Prostate gland (tissue), 2 donors: ENCODE results near the gene KRTAP12-1. TPM values are rescaled to one million over a fixed set of nuclear protein-coding genes. Genes with fewer than 3 reads are reported as not detected.

Source experiments
- DNase-seq: peaks from one replicate; pipeline ENCODE4 v3.0.0-alpha.2; 2019; ENCODE audit warnings: low spot score
- H3K27ac ChIP-seq, 2 donors: fragments of 200-600 bp; sonication (generic); 2 replicates each; pipeline ENCODE4 v1.5.1; 2017 to 2019
- H3K27me3 ChIP-seq: fragments of 200-600 bp; sonication (generic); replicated peaks from 2 replicates; pipeline ENCODE4 v1.5.1; 2019; ENCODE audit not compliant: insufficient read depth
- H3K36me3 ChIP-seq, 2 donors: fragments of 200-600 bp; sonication (generic); 1 replicate in 1 of 2; 2 replicates in 1 of 2; pipeline versions ENCODE4 v1.5.1 to v1.8.1; 2017 to 2019
- H3K4me1 ChIP-seq: fragments of 200-600 bp; sonication (generic); replicated peaks from 2 replicates; pipeline ENCODE4 v1.5.1; 2019
- H3K4me3 ChIP-seq, 2 donors: fragments of 200-600 bp; sonication (generic); 2 replicates each; pipeline ENCODE4 v1.5.1; 2017 to 2019
- H3K9me3 ChIP-seq: fragments of 200-600 bp; sonication (generic); 2 replicates; pipeline ENCODE4 v1.5.1; 2017
- POLR2A ChIP-seq: fragments of 450-650 bp; IDR thresholded peaks from one replicate; pipeline ENCODE4 v1.6.1; 2016; ENCODE audit warnings: antibody characterized with exemption, mild to moderate bottlenecking
- POLR2AphosphoS5 ChIP-seq: sonication (generic); formaldehyde crosslinking; IDR thresholded peaks from one replicate; pipeline ENCODE4 v1.6.1; 2017; ENCODE audit warnings: antibody characterized with exemption
- WGBS: methylation state at CpG from one replicate; pipeline ENCODE4 v1.1.5; 2018; 5-methylcytosine and 5-hydroxymethylcytosine counted together
- intact Hi-C: fragments of 100-400 bp; cut with DNase I; formaldehyde crosslinking; loops from one replicate; pipeline ENCODE4 v1.14.2; 2022
- total RNA-seq, 2 donors: library from RNA; depleted of rRNA; stranded (reverse); fragments of >200 nt; gene quantifications; one replicate each; pipeline ENCODE4 v1.1.0, GENCODE V29; 2016
- TF ChIP-seq, protein P1 (sequence below), 4 experiments: fragments of 200-600 bp in 2 of 4; fragments of 450-650 bp in 2 of 4; sonication (generic) in 2 of 4; IDR thresholded peaks; 1 replicate in 3 of 4; 2 replicates in 1 of 4; pipeline ENCODE4 v1.5.1; 2016 to 2019; ENCODE audit warnings: antibody characterized with exemption in 4 of 4, mild to moderate bottlenecking in 2 of 4, moderate library complexity in 2 of 4

The KRTAP12-1 gene
- total RNA-seq, 2 donors from 2014 or later = not detected

DNA sequence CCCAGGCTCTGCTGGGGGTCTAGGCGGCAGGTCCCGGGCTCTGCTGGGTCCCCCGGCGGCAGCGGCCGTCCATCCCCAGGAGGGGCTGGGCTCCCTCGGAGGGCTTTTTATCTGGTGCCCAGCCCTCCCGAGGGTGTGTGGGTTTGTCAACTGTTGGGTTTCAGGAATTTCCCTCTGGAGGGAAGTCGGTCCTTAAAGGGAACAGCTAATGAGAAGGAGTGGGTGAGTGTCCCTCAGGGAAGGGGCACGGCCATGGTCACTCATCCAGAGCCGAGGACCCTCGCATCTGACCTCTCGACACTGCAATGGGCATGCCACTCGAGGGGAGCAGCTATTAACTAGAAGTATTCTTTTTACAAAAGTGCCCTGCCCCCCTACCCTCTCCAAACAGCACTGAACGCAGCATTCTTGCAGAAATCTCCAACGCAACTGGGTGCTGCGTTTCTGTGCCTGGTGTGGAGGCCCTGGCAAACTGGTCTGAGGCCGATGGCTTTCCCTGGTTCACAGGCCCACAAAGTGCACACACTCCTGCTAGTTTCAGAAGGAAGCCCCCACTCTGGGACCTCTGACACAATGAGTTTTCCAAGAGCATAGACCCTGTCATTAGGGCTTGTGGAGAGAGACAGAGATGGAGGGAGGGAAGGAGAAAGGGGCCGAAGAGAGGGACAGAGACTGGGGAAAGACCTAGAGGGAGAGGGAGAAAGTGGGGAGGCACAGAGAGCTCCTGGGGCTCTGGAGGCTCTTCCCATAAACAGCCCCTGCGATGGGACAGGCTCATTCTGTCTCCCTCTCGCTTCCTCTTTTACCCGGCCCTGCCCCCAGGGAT lies 30.5 kb upstream of the KRTAP12-1 start:
- TF ChIP-seq POLR2AphosphoS5 (no peak), POLR2A (no peak)
- TF ChIP-seq, protein P1, sequence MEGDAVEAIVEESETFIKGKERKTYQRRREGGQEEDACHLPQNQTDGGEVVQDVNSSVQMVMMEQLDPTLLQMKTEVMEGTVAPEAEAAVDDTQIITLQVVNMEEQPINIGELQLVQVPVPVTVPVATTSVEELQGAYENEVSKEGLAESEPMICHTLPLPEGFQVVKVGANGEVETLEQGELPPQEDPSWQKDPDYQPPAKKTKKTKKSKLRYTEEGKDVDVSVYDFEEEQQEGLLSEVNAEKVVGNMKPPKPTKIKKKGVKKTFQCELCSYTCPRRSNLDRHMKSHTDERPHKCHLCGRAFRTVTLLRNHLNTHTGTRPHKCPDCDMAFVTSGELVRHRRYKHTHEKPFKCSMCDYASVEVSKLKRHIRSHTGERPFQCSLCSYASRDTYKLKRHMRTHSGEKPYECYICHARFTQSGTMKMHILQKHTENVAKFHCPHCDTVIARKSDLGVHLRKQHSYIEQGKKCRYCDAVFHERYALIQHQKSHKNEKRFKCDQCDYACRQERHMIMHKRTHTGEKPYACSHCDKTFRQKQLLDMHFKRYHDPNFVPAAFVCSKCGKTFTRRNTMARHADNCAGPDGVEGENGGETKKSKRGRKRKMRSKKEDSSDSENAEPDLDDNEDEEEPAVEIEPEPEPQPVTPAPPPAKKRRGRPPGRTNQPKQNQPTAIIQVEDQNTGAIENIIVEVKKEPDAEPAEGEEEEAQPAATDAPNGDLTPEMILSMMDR (IDR thresholded peaks at IDR 0.05) = no peak
- Histone ChIP-seq H3K4me1 (no peaks in the 10 kb centered on the region), H3K27me3 (peaks cover 29% of the 10 kb centered on the region), H3K4me3 (no peak overlapping the region), H3K36me3 (no peaks in the 10 kb centered on the region), H3K9me3 (no peaks in the 10 kb centered on the region), H3K27ac (no peak overlapping the region)
- WGBS = 28% methylated on average over 19 of the region's 22 CpGs
- intact Hi-C loops = no loop called here
- DNase-seq = no peak

DNA sequence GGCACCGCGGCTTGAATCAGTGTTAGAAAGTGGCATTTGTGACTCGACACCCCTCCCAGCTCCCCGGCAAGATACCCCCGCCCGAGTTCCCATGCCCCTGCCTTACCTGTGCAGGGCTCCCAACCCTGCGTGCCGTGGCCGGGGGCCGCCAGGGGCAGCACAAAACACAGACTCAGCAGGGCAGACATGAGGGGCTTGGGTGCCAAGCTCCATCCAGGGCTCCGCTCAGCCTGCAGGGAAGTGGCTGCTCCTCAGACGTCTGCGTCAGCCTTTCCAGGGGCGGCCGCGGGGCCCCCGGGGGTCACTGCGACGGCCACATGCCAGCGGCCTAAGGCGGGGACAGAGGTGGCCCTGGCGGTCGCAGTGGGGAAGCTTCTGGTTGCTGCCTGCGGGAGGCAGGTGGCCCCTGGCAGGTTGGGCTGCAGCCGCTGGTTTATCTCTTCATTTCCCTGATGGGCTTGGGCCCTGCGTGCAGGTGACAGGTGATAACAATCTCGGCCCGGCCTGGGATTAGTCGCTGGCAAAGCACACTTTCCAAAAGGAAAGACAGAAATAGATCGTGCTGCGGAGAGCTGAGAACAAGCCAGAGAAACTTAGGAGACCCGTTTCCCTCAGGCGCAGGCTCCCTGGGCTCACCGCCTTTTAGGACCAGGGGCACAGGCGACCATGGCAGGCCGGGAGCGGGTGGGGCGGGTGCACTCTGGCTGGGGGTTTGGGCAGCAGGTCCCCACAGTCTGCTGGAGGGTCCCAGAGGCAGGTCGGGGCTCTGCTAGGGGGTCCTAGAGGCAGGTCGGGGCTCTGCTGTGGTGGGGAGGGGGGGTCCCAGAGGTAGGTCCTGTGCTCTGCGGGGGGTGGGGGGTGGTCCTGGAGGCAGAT lies 29.6 kb upstream of the KRTAP12-1 start, which contains the start of gene TSPEAR:
TSPEAR (minus strand) TSS at position 246 of the 876 bp plus-strand sequence; CDS start at position 188, 58 bp downstream.
- Histone ChIP-seq H3K36me3 (no peaks in the 10 kb centered on the region), H3K4me3 (no peak within 1 kb of the TSS), H3K4me1 (no peaks in the 10 kb centered on the region), H3K27ac (no peak within 1 kb of the TSS), H3K9me3 (no peaks in the 10 kb centered on the region), H3K27me3 (peaks cover 38% of the 10 kb centered on the region)
- no peak for DNase-seq
- 1% methylated on average over 25 of the region's 41 CpGs for WGBS
- no peak for TF ChIP-seq POLR2A
- TF ChIP-seq POLR2AphosphoS5 = no peak
- TF ChIP-seq, protein P1 (IDR thresholded peaks at IDR 0.05) = no peak
- intact Hi-C loops = no loop called here

DNA sequence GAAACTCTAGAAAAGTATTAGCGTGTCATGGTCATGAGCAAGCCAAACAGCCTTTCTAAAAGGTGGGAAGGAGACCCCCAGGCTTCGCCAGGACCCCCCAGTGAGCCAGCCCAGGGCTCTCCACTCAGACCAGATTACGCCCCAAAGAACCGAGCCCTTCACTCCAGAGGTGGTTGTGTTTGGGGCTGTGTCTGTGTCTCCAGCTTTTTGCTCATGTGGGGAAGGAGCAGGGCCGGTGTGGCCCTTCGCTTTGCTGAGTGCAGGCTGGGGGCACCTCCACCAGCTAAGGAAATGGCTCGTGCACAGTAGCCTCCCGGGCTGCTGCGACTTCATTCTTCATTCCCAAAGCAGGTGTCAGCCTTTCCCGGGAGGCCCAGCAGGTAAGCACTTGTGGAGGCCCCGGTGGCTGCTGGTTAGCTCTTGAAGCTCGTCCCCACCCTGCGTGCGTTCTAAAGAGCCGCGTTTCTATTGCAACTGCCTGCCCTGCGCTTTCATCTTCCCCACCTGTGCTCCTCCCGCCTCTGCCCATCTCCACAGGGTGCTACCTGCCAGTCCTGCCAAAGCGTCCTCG lies 28.9 kb upstream of the KRTAP12-1 start:
- H3K27ac ChIP-seq = no peak overlapping the region
- WGBS = 11% methylated on average over 17 of the region's 20 CpGs
- no peaks in the 10 kb centered on the region for H3K36me3 ChIP-seq
- TF ChIP-seq, protein P1 (IDR thresholded peaks at IDR 0.05) = no peak
- no peak for TF ChIP-seq POLR2A
- TF ChIP-seq POLR2AphosphoS5 = no peak
- no peak overlapping the region for H3K4me3 ChIP-seq
- no peaks in the 10 kb centered on the region for H3K4me1 ChIP-seq
- peaks cover 45% of the 10 kb centered on the region for H3K27me3 ChIP-seq
- no peaks in the 10 kb centered on the region for H3K9me3 ChIP-seq
- intact Hi-C loops = no loop called here
- no peak for DNase-seq

GRCh38 chr21:44710294-44710665 lies 28.3 kb upstream of the KRTAP12-1 start:
- Histone ChIP-seq H3K4me3 (no peak overlapping the region), H3K4me1 (no peaks in the 10 kb centered on the region), H3K27me3 (peaks cover 45% of the 10 kb centered on the region), H3K27ac (no peak overlapping the region), H3K9me3 (no peaks in the 10 kb centered on the region), H3K36me3 (no peaks in the 10 kb centered on the region)
- under 1% methylated on average over 17 of the region's 17 CpGs for WGBS
- intact Hi-C loops = no loop called here
- TF ChIP-seq, protein P1 (IDR thresholded peaks at IDR 0.05) = no peak
- no peak for TF ChIP-seq POLR2A
- TF ChIP-seq POLR2AphosphoS5 = no peak
- no peak for DNase-seq
